NT2/D1 (cell line): ENCODE results near the gene MAP4K2.
A peak's percentile ranks its signal among the peaks of the same experiment; 100 is the strongest.
"Not testable (repeated sequence)": the region's sequence is repeated elsewhere in the genome, so short reads cannot be mapped to it uniquely, and the experiment has no call there.

Source experiments
- DNase-seq: peaks from one replicate; pipeline ENCODE4 v3.0.0-alpha.2; 2011; ENCODE audit warnings: low read depth, low spot score
- H3K27me3 ChIP-seq: 2 replicates; pipeline ENCODE4 v1.6.0; 2011; ENCODE audit warnings: mild to moderate bottlenecking; ENCODE audit not compliant: insufficient read length, insufficient read depth
- H3K36me3 ChIP-seq: 2 replicates; pipeline ENCODE4 v1.6.1; 2011; ENCODE audit warnings: mild to moderate bottlenecking, low read length, mixed read lengths; ENCODE audit not compliant: insufficient read depth, insufficient read length
- H3K4me1 ChIP-seq: 2 replicates; pipeline ENCODE4 v1.5.1; 2011; ENCODE audit not compliant: insufficient read depth, insufficient read length
- H3K4me3 ChIP-seq: 2 replicates; pipeline ENCODE4 v1.5.1; 2011; ENCODE audit warnings: low read depth; ENCODE audit not compliant: insufficient read length
- H3K9ac ChIP-seq: 2 replicates; pipeline ENCODE4 v1.6.0; 2011; ENCODE audit warnings: low read depth; ENCODE audit not compliant: insufficient read length
- H3K9me3 ChIP-seq: 2 replicates; pipeline ENCODE4 v1.5.1; 2011; ENCODE audit warnings: mild to moderate bottlenecking, low read length; ENCODE audit not compliant: insufficient read depth
- SUZ12 ChIP-seq: IDR thresholded peaks from 2 replicates; pipeline ENCODE4 v1.6.1; 2011; ENCODE audit not compliant: insufficient read length, insufficient read depth; ENCODE audit errors: extremely low read depth
- YY1 ChIP-seq: IDR thresholded peaks from 2 replicates; pipeline ENCODE4 v1.6.1; 2011; ENCODE audit not compliant: insufficient read length, insufficient read depth
- ZNF274 ChIP-seq: IDR thresholded peaks from 2 replicates; pipeline ENCODE4 v1.6.1; 2011; ENCODE audit warnings: mild to moderate bottlenecking, low read depth, low read length

Gene MAP4K2

DNA sequence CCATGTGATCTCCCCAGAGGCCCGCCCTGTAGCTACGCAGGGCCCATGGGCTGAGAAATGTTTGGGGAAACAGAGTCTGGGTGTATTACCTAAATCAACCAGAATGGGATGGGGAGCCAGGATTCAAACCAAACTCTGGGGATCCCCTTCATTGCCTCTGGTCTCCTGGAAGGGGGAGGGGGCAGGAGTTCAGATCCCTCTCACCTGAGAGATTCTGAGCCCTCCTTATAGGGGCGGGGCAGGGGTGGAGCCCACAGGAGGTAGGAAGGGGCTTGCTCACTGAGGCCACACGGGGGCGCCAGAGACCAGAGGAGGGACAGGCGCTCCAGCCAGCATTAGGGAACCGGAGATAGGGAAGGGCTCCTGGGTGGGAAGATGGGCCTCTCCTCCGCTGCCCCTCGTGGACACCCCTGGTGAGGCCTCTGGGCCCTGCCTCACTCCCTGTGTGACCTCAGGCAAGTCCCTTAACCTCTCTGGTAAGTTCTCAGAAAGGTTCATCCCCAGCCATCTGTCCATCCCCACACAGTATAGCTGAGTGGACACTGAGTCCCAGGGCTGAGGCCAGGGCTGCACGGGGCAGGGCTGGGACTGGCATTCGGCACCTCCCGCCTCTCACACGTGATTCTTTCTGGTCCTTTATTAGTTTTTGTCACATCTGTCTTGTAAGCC lies 44.1 kb upstream of the MAP4K2 start:
- Histone ChIP-seq H3K9me3 (no peaks in the 10 kb centered on the region), H3K27me3 (no peaks in the 10 kb centered on the region), H3K4me1 (peaks cover 33% of the 10 kb centered on the region), H3K36me3 (peaks cover 5% of the 10 kb centered on the region), H3K4me3 (no peak overlapping the region), H3K9ac (no peak overlapping the region)
- TF ChIP-seq SUZ12, result no peak
- no peak for TF ChIP-seq ZNF274
- no peak for TF ChIP-seq YY1
- DNase-seq, result peak; percentile 92

DNA sequence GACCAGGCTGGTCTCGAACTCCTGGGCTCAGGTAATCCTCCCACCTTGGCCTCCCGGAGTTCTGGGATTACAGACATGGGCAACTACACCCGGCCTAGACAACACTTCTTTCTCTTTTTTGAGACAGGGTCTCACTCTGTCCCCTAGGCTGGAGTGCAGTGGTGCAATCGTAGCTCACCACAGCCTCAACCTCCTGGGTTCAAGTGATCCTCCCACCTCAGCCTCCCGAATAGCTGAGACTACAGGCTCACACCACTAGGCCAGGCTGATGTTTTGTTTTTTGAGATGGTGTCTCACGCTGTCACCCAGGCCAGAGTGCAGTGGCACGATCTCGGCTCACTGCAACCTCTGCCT lies 42.7 kb upstream of the MAP4K2 start:
- H3K9me3 ChIP-seq, H3K36me3 ChIP-seq, DNase-seq, H3K9ac ChIP-seq, H3K4me3 ChIP-seq, H3K27me3 ChIP-seq: not testable (repeated sequence)
- peaks cover 28% of the 10 kb centered on the region for H3K4me1 ChIP-seq

DNA sequence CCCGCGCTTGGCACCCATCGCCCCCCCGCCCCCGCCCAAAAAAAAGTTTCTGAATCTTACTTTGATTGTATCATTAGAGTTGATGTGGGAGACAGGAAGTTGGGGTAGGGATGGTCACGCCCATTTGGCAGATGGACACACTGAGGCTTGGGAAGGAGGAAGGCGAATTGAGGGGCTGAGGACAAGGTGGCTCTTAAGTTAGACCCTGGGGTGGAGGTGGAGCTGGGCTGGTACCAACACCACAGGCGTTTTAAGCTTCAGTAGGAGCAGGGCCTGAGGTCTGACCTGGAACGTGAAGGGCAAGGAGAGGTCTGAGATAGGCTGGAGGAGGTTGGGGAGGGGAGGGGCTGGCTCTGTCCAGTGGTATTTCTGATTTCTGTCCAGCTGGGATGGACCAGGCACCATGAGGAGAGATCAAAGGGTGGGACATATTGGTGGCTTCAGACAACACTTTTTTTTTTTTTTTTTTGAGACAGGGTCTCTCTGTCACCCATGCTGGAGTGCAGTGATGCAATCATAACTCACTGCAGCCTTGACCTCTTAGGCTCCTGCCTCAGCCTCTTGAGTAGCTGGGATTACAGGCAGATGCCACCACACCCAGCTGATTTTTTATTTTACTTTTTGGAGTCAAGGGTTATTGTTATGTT lies 42.2 kb upstream of the MAP4K2 start:
- H3K27me3 ChIP-seq, result no peaks in the 10 kb centered on the region
- H3K9me3 ChIP-seq, result no peaks in the 10 kb centered on the region
- peaks cover 28% of the 10 kb centered on the region for H3K4me1 ChIP-seq
- peak overlapping the region; percentile 69 for H3K9ac ChIP-seq
- no peak for TF ChIP-seq ZNF274
- TF ChIP-seq SUZ12, result no peak
- TF ChIP-seq YY1, result no peak
- no peak for DNase-seq
- H3K4me3 ChIP-seq, result peak overlapping the region; percentile 62
- H3K36me3 ChIP-seq, result no peaks in the 10 kb centered on the region

DNA sequence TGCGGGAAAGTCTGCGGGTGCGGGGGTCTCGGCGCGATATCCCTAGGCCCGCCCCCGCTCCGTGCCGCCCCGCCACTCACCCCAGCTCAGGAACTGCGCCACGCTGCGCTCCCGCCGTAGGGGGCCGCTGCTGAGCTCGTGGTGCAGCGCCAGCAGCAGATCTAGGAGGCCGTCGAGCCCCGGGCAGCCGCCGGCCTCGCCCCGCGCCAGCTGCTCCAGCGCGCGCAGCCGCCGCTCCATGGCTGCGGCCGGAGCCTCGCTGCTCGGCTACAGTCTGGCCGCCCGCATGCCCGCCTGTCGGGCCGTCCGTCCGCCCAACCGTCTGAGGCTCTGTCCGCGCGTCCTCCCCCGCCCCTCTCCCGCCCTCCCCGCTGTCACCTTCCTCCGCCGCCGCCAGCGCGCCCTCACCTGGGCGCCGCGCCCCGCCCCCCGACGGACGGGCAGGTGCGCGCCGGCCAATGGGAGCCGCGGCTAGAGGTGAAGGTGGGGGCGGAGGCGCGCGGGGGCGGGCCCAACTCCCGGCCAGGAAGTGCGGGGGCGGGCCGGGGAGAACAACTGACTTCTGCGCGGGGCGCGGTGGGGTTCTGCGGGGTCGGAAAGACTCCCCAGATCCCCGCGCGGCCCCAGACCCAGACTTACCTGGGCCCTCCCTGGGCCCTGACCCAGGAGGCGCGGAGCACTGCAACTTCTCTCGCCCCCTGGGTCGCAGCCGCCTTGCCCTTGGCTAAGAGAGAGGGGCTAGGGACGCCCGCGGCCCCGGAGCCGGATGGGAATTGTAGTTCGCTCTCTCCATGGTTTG lies 41.5 kb upstream of the MAP4K2 start, which contains the start of gene CDC42BPG:
CDC42BPG (minus strand) TSS at position 324 of the 799 bp plus-strand sequence; CDS start at position 240, 84 bp downstream.
- DNase-seq, result no peak
- H3K4me1 ChIP-seq, result peaks cover 28% of the 10 kb centered on the region

DNA sequence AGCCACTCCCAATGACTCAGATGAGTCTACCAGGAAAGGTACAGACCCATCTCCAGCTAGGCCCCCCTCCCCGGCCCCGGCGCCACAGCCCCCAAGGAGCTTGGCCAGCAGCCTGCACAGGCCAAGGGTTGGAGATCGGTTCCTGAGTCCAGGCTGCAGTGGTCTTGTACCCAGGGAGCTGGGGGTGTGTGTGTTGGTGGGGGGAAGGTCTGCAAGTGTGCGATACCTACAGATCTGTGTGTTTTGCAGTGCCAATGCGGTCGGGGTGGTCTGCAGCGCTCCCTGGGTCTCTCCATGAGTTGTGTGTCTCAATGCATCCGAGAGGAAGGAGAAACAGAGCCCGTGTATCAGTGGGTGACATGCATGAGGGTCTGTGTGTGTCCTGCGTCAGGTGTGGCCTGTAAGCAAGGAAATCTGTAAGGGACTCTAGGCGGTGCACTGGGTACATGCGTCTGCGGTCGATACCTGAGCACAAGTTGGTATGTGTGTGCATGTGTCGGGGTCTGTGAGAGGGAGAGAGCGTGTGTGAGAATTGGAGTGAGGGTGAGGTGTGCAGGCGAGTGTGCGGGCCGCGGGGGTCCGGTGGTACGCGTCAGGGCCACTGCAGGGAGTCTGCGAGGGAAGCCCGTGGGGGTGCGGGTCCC lies 40.8 kb upstream of the MAP4K2 start:
- H3K36me3 ChIP-seq, result peaks cover 8% of the 10 kb centered on the region
- H3K4me1 ChIP-seq, result peaks cover 27% of the 10 kb centered on the region
- DNase-seq, result no peak
- no peaks in the 10 kb centered on the region for H3K27me3 ChIP-seq
- peak overlapping the region; percentile 74 for H3K9ac ChIP-seq
- TF ChIP-seq ZNF274, result no peak
- H3K9me3 ChIP-seq, result no peaks in the 10 kb centered on the region
- H3K4me3 ChIP-seq, result peak overlapping the region; percentile 47

More for the DNA sequence above, 41.5 kb upstream of the MAP4K2 start, which contains the start of gene CDC42BPG:
- Histone ChIP-seq H3K4me3 (peak within 1 kb of the TSS; percentile 62), H3K9ac (peak within 1 kb of the TSS; percentile 74), H3K36me3 (peaks cover 1% of the 10 kb centered on the region), H3K27me3 (no peaks in the 10 kb centered on the region), H3K9me3 (no peaks in the 10 kb centered on the region)
- TF ChIP-seq ZNF274, result no peak
- no peak for TF ChIP-seq YY1
- TF ChIP-seq SUZ12, result no peak

DNA sequence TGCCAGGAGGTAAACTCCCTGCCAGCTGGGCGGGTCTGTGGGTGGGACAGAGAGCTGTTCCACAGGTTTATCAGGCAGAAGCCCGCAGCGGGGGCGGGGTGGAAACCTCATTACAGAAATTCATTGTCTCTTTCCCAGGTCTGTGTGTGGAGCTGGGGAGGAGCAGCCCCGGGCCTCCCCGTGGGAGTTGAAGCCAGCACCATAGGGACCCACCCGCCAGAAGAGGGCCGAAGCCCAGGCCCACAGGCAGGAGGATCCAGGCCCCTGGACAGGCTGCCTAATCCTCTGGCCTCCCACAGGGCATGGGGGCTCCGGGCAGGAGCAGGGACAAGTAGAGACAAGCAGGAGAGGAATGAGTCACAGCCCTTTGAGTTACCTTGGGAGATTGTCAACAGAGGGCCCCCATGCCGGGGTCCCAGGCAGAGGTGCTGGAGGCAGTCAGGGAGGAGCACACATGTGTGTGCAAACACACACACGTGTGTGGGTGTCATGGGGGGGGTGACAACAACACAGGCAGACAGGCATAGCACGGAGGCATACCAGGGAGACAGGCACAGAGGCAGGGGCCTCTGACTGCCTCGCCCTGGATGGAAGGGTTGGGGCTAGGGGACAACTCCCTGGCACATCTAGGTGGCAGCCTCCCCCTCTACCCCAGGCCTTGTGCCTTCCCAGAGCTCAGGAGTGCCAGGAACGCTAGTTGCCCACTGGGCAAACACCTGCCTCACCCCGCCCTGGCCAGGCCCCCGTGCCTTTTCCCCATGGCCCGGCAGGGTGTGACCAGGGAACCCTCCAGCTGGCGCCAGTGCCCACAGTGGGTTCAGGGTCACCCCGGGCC lies 40.1 kb upstream of the MAP4K2 start:
- no peak overlapping the region for H3K4me3 ChIP-seq
- H3K9ac ChIP-seq, result peak overlapping the region; percentile 74
- DNase-seq, result no peak

More for the DNA sequence above, 40.1 kb upstream of the MAP4K2 start:
- Histone ChIP-seq H3K9me3 (no peaks in the 10 kb centered on the region), H3K4me1 (peaks cover 22% of the 10 kb centered on the region), H3K36me3 (peaks cover 15% of the 10 kb centered on the region), H3K27me3 (no peaks in the 10 kb centered on the region)
- TF ChIP-seq ZNF274 (no peak), SUZ12 (no peak), YY1 (no peak)
